Parathyroid adenoma (tissue), 2 donors: Measurements from ENCODE around the gene MYLK.

Experiments
- H2AFZ ChIP-seq: fragments of 300-600 bp; sonication (generic); one replicate; pipeline ENCODE4 v1.7.0; 2017; ENCODE audit warnings: antibody characterized with exemption, mild to moderate bottlenecking
- H3K27ac ChIP-seq: fragments of 300-600 bp; sonication (generic); one replicate; pipeline ENCODE4 v1.7.0; 2017
- H3K27me3 ChIP-seq: fragments of 300-600 bp; sonication (generic); one replicate; pipeline ENCODE4 v1.7.0; 2017; ENCODE audit warnings: low read length; ENCODE audit not compliant: control insufficient read depth, insufficient read depth
- H3K36me3 ChIP-seq: fragments of 300-600 bp; sonication (generic); one replicate; pipeline ENCODE4 v1.7.0; 2017; ENCODE audit warnings: low read length; ENCODE audit not compliant: control insufficient read depth, insufficient read depth
- H3K4me1 ChIP-seq: fragments of 300-600 bp; sonication (generic); one replicate; pipeline ENCODE4 v1.7.0; 2017; ENCODE audit warnings: control low read depth
- H3K4me2 ChIP-seq: fragments of 300-600 bp; sonication (generic); one replicate; pipeline ENCODE4 v1.7.0; 2017; ENCODE audit warnings: low read length
- H3K4me3 ChIP-seq: fragments of 300-600 bp; sonication (generic); one replicate; pipeline ENCODE4 v1.7.0; 2017; ENCODE audit warnings: low read depth, low read length
- H3K79me2 ChIP-seq: fragments of 300-600 bp; sonication (generic); one replicate; pipeline ENCODE4 v1.7.0; 2017; ENCODE audit warnings: control low read depth
- H3K9ac ChIP-seq: fragments of 300-600 bp; sonication (generic); one replicate; pipeline ENCODE4 v1.7.0; 2017; ENCODE audit warnings: mild to moderate bottlenecking
- H3K9me3 ChIP-seq: fragments of 300-600 bp; sonication (generic); one replicate; pipeline ENCODE4 v1.7.0; 2017; ENCODE audit warnings: low read length; ENCODE audit not compliant: control insufficient read depth
- TF ChIP-seq, protein P1 (sequence below): fragments of 300-600 bp; sonication (generic); IDR thresholded peaks from one replicate; pipeline ENCODE4 v1.7.0; 2017; ENCODE audit warnings: antibody characterized with exemption, mild to moderate bottlenecking
- donor health status: primary hyperparathyroidism.

Gene MYLK

DNA sequence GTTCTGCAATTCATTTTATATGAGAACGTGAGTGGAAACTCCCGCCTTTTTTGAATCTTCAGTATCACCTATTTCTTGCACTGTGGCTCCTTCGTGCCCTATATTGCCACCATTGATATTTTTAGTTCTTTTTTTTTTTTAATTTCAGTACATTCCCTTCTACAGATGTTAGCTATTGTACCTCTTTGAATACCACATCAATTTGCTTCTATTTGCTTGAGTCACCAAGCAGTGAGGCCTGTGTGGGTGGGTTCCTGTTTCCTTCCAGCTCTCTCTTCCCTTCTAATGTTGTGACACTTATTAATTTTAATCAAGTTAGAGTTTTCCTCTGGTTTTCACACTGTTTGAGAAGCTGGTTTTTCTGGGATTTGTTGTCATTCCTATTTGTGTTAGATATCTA is 308.0 kb downstream of the MYLK start:
- Histone ChIP-seq H3K9ac (no peak overlapping the region), H3K36me3 (no peaks in the 10 kb centered on the region), H3K79me2 (peaks cover under 1% of the 10 kb centered on the region), H3K4me1 (no peaks in the 10 kb centered on the region), H3K27me3 (no peaks in the 10 kb centered on the region), H3K4me2 (no peak overlapping the region), H3K9me3 (no peaks in the 10 kb centered on the region), H3K4me3 (no peak overlapping the region), H3K27ac (no peak overlapping the region), H2AFZ (no peak overlapping the region)
- TF ChIP-seq, protein P1, sequence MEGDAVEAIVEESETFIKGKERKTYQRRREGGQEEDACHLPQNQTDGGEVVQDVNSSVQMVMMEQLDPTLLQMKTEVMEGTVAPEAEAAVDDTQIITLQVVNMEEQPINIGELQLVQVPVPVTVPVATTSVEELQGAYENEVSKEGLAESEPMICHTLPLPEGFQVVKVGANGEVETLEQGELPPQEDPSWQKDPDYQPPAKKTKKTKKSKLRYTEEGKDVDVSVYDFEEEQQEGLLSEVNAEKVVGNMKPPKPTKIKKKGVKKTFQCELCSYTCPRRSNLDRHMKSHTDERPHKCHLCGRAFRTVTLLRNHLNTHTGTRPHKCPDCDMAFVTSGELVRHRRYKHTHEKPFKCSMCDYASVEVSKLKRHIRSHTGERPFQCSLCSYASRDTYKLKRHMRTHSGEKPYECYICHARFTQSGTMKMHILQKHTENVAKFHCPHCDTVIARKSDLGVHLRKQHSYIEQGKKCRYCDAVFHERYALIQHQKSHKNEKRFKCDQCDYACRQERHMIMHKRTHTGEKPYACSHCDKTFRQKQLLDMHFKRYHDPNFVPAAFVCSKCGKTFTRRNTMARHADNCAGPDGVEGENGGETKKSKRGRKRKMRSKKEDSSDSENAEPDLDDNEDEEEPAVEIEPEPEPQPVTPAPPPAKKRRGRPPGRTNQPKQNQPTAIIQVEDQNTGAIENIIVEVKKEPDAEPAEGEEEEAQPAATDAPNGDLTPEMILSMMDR, result no peak

DNA sequence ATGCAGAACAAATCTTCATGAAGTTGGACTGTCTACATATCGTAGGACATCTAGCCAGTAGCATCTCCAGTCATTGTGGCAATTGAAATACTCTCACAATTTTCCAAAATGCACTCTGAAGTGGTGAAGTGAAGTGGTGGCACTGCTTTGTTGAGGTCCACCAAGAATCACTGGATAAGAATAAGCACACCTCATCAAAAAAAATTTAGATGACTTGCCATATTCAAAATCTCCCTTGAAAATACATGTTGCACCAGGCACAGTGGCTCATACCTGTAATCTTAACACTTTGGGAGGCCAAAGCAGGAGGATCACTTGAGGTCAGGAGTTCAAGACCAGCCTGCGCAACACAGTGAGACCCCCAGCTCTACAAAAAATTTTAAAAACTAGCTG is 312.2 kb downstream of the MYLK start:
- no peak overlapping the region for H3K9ac ChIP-seq
- no peak overlapping the region for H3K4me3 ChIP-seq
- TF ChIP-seq, protein P1, result no peak
- H3K9me3 ChIP-seq, result no peaks in the 10 kb centered on the region
- H3K79me2 ChIP-seq, result no peaks in the 10 kb centered on the region
- H3K27ac ChIP-seq, result no peak overlapping the region
- no peaks in the 10 kb centered on the region for H3K27me3 ChIP-seq
- H3K36me3 ChIP-seq, result no peaks in the 10 kb centered on the region
- H3K4me2 ChIP-seq, result no peak overlapping the region
- no peaks in the 10 kb centered on the region for H3K4me1 ChIP-seq
- H2AFZ ChIP-seq, result no peak overlapping the region

DNA sequence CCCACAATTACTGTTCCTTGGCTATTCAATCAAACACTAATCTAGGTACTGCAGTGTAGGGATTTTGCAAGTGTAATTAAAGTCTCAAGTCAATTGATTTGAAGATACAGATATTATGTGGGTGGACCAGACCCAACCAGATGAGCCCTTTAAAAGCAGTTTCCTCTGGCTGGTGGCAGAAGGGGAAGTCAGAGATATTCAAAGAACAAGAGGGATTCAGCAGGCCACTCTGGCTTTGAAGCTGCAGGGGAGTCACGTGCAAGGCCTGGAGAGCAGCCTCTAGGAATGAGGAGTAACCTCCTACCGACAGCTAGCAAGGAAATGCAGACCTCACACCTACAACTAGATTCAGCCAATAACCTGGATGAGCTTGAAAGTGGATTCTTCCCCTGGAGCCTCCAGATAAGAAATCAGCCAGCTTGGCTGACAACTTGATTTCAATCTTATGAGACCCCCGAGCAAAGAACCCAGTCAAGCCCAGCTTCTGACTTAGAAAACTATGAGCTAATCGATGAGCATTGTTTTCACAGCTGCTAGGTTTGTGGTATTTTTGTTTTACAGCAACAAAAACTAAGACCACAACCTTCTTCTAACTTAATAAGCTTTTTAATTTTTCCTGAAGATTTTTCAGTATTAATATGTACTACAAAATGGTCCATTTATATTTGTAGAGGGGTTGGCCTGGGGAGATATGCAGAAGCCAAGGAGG is 312.7 kb downstream of the MYLK start:
- H3K9me3 ChIP-seq, result no peaks in the 10 kb centered on the region
- H3K27me3 ChIP-seq, result no peaks in the 10 kb centered on the region
- TF ChIP-seq, protein P1, result no peak
- no peaks in the 10 kb centered on the region for H3K4me1 ChIP-seq
- no peak overlapping the region for H2AFZ ChIP-seq
- H3K79me2 ChIP-seq, result no peaks in the 10 kb centered on the region
- H3K9ac ChIP-seq, result no peak overlapping the region
- no peaks in the 10 kb centered on the region for H3K36me3 ChIP-seq
- H3K27ac ChIP-seq, result no peak overlapping the region
- H3K4me3 ChIP-seq, result no peak overlapping the region
- no peak overlapping the region for H3K4me2 ChIP-seq

DNA sequence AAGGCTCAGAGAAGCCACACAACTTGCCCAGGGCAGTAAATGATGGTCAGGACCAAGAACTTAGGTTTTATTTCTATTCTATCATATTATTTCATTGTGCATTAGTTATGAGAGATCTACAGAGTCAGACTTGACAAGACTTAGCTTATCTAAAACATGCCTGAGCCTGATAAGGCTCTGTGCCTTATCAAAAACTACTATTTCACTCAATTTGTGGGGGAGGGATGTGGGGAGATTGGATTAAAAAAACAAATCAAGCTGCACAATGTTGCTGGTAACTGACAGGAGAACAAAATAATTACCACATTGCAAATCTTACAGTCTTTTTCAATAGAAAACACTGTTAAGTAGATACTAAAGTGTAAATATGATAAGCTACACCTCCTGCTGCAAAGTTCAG is 315.3 kb downstream of the MYLK start:
- no peak overlapping the region for H2AFZ ChIP-seq
- H3K36me3 ChIP-seq, result no peaks in the 10 kb centered on the region
- no peaks in the 10 kb centered on the region for H3K4me1 ChIP-seq
- H3K79me2 ChIP-seq, result no peaks in the 10 kb centered on the region
- H3K9ac ChIP-seq, result no peak overlapping the region
- no peak overlapping the region for H3K27ac ChIP-seq
- no peak overlapping the region for H3K4me3 ChIP-seq
- H3K9me3 ChIP-seq, result no peaks in the 10 kb centered on the region
- no peaks in the 10 kb centered on the region for H3K27me3 ChIP-seq
- TF ChIP-seq, protein P1, result no peak
- no peak overlapping the region for H3K4me2 ChIP-seq

DNA sequence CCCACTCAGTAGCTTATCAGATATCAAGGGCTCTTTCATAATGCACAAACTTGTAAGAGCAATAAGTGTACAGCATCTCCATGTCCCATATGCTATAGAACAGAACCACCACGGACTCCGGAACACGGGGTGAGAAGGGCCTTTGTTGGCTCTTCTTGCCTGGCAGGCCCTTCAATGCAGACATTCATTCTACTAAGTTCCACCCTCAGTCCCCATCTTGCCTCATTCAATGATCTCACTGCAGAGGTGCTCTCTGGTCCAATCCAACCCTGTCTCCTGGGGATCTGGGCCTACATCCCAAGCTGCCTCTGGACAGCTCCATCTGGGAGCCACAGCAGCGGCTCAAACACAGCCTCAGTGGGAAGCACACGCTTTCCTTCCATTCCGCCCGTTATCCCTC is 316.1 kb downstream of the MYLK start:
- no peaks in the 10 kb centered on the region for H3K4me1 ChIP-seq
- TF ChIP-seq, protein P1, result no peak
- H3K79me2 ChIP-seq, result no peaks in the 10 kb centered on the region
- H3K4me2 ChIP-seq, result no peak overlapping the region
- H3K36me3 ChIP-seq, result no peaks in the 10 kb centered on the region
- H3K4me3 ChIP-seq, result no peak overlapping the region
- no peak overlapping the region for H3K9ac ChIP-seq
- no peaks in the 10 kb centered on the region for H3K27me3 ChIP-seq
- no peak overlapping the region for H3K27ac ChIP-seq
- no peaks in the 10 kb centered on the region for H3K9me3 ChIP-seq
- no peak overlapping the region for H2AFZ ChIP-seq
